Right cardiac atrium (tissue), 5 donors: Measurements from ENCODE around the gene CALR. TPM values are rescaled to one million over a fixed set of nuclear protein-coding genes. Genes with fewer than 3 reads are reported as not detected.

Experiments used
- ATAC-seq, 2 donors: fragments of 200-7000 bp; cut with Tn5 transposase; one replicate each; pipeline versions ENCODE4 v1.8.0 to v1.9.1; 2020; ENCODE audit warnings: moderate library complexity in 2 of 2, mild to moderate bottlenecking in 1 of 2
- DNase-seq, 3 donors: peaks; one replicate each; pipeline ENCODE4 v3.0.0-alpha.2; 2020
- H3K27ac ChIP-seq: one replicate; pipeline ENCODE4 v1.5.1; 2013; ENCODE audit warnings: mild to moderate bottlenecking, low read length, control low read depth, moderate library complexity
- H3K27me3 ChIP-seq: one replicate; pipeline ENCODE4 v1.6.1; 2013; ENCODE audit not compliant: control insufficient read depth, insufficient read depth
- H3K4me1 ChIP-seq: one replicate; pipeline ENCODE4 v1.6.1; 2013; ENCODE audit warnings: low read length; ENCODE audit not compliant: control insufficient read depth, insufficient read depth
- H3K4me3 ChIP-seq: one replicate; pipeline ENCODE4 v1.5.1; 2013; ENCODE audit warnings: low read length, control low read depth
- H3K9me3 ChIP-seq: one replicate; pipeline ENCODE4 v1.6.1; 2013; ENCODE audit warnings: low read length; ENCODE audit not compliant: control insufficient read depth
- WGBS: extraction: QIAGEN DNeasy Blood & Tissue Kit; methylation state at CpG from one replicate; pipeline ENCODE4 v1.1.7; 2013; 5-methylcytosine and 5-hydroxymethylcytosine counted together
- intact Hi-C, 4 donors: fragments of 100-400 bp; cut with DNase I; formaldehyde crosslinking; loops; one replicate each; pipeline versions ENCODE4 v1.11.0 to v1.14.0; 2022 to 2023
- polyA plus RNA-seq: library from polyadenylated mRNA; stranded (reverse); fragments of 200-250 nt; gene quantifications from one replicate; pipeline ENCODE4 v1.2.3, GENCODE V29; 2013
- total RNA-seq, 4 donors: library from RNA; stranded (reverse); fragmentation: NEBNext Ultra II Directional; extraction: Animal tissue kit (Norgen Biotek cat#: 25700); gene quantifications; one replicate each; pipeline ENCODE4 v1.2.1, GENCODE V29; 2021
- donor health status: healthy with polysubstance abuse.
- donor health status: DM: no; HTN: yes; CAD: no.
- donor health status: DM: no; HTN: no; CAD: no.
- donor health status: DM: no; HTN: yes; CAD: no; lungs with severe emphysema.
- donor health status: DM: yes; HTN: yes; CAD: no.

Gene CALR
- total and polyA plus RNA-seq, 5 donors: 314 to 703 (median 571) TPM

GRCh38 chr19:12983542-12984142 is 45.2 kb downstream of the CALR start:
- H3K4me1 ChIP-seq: peaks cover 3% of the 10 kb centered on the region
- no peaks in the 10 kb centered on the region for H3K27me3 ChIP-seq
- H3K4me3 ChIP-seq: no peak overlapping the region
- 10% methylated on average over 51 of the region's 51 CpGs for WGBS
- peak; percentile 77 to 80 for ATAC-seq
- H3K9me3 ChIP-seq: no peaks in the 10 kb centered on the region
- peak; percentile 81 to 94 (median 93) for DNase-seq
- intact Hi-C loops: loop anchor here in 2 of 4 donors (2.0 to 10.0 kb wide), 3 partner anchors 81 to 111 kb away; no protein-coding TSS in a partner anchor
- H3K27ac ChIP-seq: no peak overlapping the region

DNA sequence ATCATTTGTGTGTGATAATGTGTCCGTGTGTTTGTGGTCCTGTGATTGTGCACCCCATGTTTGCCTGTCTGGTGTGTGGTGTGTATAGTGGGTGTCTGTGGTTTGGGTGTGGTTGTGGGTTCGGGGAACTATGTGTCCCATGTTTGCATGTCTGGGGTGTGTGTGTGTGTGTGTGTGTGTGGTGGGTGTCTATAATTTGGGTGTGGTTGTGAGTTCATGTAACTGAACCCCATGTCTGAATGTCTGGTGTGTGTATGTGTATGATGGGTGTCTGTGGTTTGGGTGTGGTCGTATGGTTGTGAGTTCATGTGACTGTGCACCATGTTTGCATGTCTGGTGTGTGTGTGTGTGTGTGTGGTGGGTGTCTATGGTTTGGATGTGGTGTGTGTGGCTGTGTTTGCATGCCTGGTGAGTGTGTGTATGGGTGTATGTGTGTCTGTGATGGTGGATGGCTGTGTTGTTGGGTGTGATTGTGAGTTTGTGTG is 45.8 kb downstream of the CALR start:
- 82% methylated on average over 3 of the region's 3 CpGs for WGBS
- Histone ChIP-seq H3K27me3 (no peaks in the 10 kb centered on the region), H3K4me1 (peaks cover 3% of the 10 kb centered on the region), H3K27ac (no peak overlapping the region), H3K4me3 (no peak overlapping the region), H3K9me3 (no peaks in the 10 kb centered on the region)
- peak in 1 of 2 donors; percentile 5 for ATAC-seq
- peak in 1 of 3 donors; percentile 29 for DNase-seq
- intact Hi-C loops: loop anchor here in 2 of 4 donors (10.0 kb wide), 2 partner anchors 81 to 111 kb away; no protein-coding TSS in a partner anchor

GRCh38 chr19:12984683-12985048 is 46.3 kb downstream of the CALR start:
- ATAC-seq (no peak), DNase-seq (peak in 1 of 3 donors; percentile 62)
- WGBS: 24% methylated on average over 10 of the region's 10 CpGs
- H3K9me3 ChIP-seq: no peaks in the 10 kb centered on the region
- peaks cover 3% of the 10 kb centered on the region for H3K4me1 ChIP-seq
- intact Hi-C loops: loop anchor here (5.0 to 10.0 kb wide), 4 partner anchors 78 to 110 kb away; no protein-coding TSS in a partner anchor
- H3K27me3 ChIP-seq: no peaks in the 10 kb centered on the region
- no peak overlapping the region for H3K4me3 ChIP-seq
- no peak overlapping the region for H3K27ac ChIP-seq

GRCh38 chr19:12985049-12985776 is 46.8 kb downstream of the CALR start:
- no peaks in the 10 kb centered on the region for H3K9me3 ChIP-seq
- 34% methylated on average over 16 of the region's 16 CpGs for WGBS
- peak; percentile 79 to 87 (median 85) for DNase-seq
- intact Hi-C loops: loop anchor here (5.0 to 10.0 kb wide), 4 partner anchors 77 to 110 kb away; no protein-coding TSS in a partner anchor
- peak; percentile 69 to 70 for ATAC-seq
- H3K4me1 ChIP-seq: peaks cover 3% of the 10 kb centered on the region
- H3K27ac ChIP-seq: no peak overlapping the region
- H3K4me3 ChIP-seq: no peak overlapping the region
- no peaks in the 10 kb centered on the region for H3K27me3 ChIP-seq

GRCh38 chr19:12986726-12987125 is 48.3 kb downstream of the CALR start:
- WGBS: 96% methylated on average over 12 of the region's 12 CpGs
- no peaks in the 10 kb centered on the region for H3K9me3 ChIP-seq
- DNase-seq (no peak), ATAC-seq (no peak)
- no peak overlapping the region for H3K27ac ChIP-seq
- no peak overlapping the region for H3K4me3 ChIP-seq
- intact Hi-C loops: loop anchor here (5.0 to 10.0 kb wide), 4 partner anchors 76 to 108 kb away; no protein-coding TSS in a partner anchor
- H3K4me1 ChIP-seq: peaks cover 3% of the 10 kb centered on the region
- no peaks in the 10 kb centered on the region for H3K27me3 ChIP-seq

- intact Hi-C loops: loop anchor here (5.0 to 10.0 kb wide), 4 partner anchors 75 to 108 kb away; no protein-coding TSS in a partner anchor
- WGBS: 82% methylated on average over 3 of the region's 3 CpGs
- DNase-seq: no peak
These were observed 48.8 kb downstream of the CALR start for GRCh38 chr19:12987190-12987589.

DNA sequence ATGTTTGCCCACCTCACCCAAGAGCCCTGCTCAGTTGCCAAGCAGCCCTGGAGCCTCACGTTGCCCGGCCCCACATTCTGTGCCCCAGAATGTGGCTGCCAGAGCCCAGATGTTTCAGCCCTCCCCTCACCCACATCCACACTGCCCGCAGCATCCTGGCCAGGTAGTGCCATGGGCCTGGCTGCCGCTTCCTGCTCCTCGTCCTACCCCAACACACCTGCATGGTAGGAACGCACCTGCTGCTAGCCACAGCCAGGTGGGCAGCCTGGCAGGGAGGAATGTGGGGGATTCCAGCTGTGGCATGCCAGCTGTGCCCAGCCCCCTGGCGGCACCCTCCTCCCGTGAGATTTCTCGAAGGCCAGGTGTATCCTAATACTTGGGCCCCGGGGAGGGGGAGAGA is 49.4 kb downstream of the CALR start:
- DNase-seq: no peak
- H3K27ac ChIP-seq: no peak overlapping the region
- WGBS: 80% methylated on average over 10 of the region's 10 CpGs
- H3K4me3 ChIP-seq: no peak overlapping the region
- H3K4me1 ChIP-seq: peaks cover 3% of the 10 kb centered on the region
- no peak for ATAC-seq
- H3K9me3 ChIP-seq: no peaks in the 10 kb centered on the region
- intact Hi-C loops: loop anchor here (5.0 to 10.0 kb wide), 4 partner anchors 75 to 107 kb away; no protein-coding TSS in a partner anchor
- H3K27me3 ChIP-seq: no peaks in the 10 kb centered on the region

More at GRCh38 chr19:12987190-12987589, 48.8 kb downstream of the CALR start:
- Histone ChIP-seq H3K27me3 (no peaks in the 10 kb centered on the region), H3K27ac (no peak overlapping the region), H3K9me3 (no peaks in the 10 kb centered on the region), H3K4me3 (no peak overlapping the region), H3K4me1 (peaks cover 3% of the 10 kb centered on the region)
- no peak for ATAC-seq

DNA sequence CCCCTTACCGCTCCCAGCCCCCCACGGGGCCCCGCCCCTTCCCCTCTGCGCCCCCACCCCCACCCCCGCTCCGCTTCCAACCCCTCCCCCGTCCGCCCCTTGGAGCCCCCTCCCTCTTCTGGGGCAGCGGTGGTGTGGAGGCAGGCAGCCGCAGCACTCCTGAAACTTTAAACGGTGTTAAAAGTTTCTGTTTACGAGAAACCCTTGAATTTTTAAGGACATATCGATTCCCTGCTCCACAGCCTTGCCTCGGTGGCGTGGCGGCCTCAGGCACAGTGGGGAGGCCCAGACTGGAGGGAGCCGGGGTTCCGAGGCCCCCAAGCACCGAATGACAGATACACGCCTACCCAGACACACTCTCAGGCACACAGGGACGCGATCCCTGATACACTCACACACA is 52.0 kb downstream of the CALR start:
- WGBS: 49% methylated on average over 22 of the region's 22 CpGs
- Histone ChIP-seq H3K27ac (no peak overlapping the region), H3K4me3 (no peak overlapping the region), H3K4me1 (no peaks in the 10 kb centered on the region), H3K27me3 (no peaks in the 10 kb centered on the region), H3K9me3 (no peaks in the 10 kb centered on the region)
- DNase-seq (no peak), ATAC-seq (no peak)
- intact Hi-C loops: loop anchor here in 1 of 4 donors (10.0 kb wide), 1 partner anchor 74 kb away; no protein-coding TSS in a partner anchor

- WGBS: 73% methylated on average over 3 of the region's 3 CpGs
- H3K9me3 ChIP-seq: no peaks in the 10 kb centered on the region
- ATAC-seq (no peak), DNase-seq (no peak)
- H3K4me1 ChIP-seq: no peaks in the 10 kb centered on the region
- no peak overlapping the region for H3K27ac ChIP-seq
- H3K4me3 ChIP-seq: no peak overlapping the region
- no peaks in the 10 kb centered on the region for H3K27me3 ChIP-seq
- intact Hi-C loops: loop anchor here in 1 of 4 donors (10.0 kb wide), 1 partner anchor 74 kb away; no protein-coding TSS in a partner anchor
These were observed 52.4 kb downstream of the CALR start for GRCh38 chr19:12990853-12991252.

DNA sequence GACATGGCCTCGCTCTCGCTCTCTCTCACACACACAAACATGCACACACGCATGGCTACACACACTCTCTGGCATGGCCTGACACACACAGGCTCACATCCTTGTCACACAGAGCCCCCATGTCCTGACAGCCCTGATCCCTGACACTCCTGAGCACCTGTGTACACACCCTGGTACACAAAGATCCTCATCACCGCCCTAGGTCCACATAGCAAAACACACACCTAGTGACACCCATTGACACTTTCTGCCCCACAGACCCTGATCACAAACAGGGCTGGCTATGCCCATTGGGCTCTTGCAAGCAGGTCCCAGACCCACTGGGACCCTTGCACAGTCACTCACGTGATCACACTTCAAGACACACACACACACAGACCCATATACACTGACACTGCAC is 52.9 kb downstream of the CALR start:
- no peak for ATAC-seq
- Histone ChIP-seq H3K27me3 (no peaks in the 10 kb centered on the region), H3K4me1 (no peaks in the 10 kb centered on the region), H3K9me3 (no peaks in the 10 kb centered on the region), H3K4me3 (no peak overlapping the region), H3K27ac (no peak overlapping the region)
- intact Hi-C loops: loop anchor here in 1 of 4 donors (10.0 kb wide), 1 partner anchor 74 kb away; no protein-coding TSS in a partner anchor
- no peak for DNase-seq
- WGBS: 94% methylated on average over 5 of the region's 5 CpGs

DNA sequence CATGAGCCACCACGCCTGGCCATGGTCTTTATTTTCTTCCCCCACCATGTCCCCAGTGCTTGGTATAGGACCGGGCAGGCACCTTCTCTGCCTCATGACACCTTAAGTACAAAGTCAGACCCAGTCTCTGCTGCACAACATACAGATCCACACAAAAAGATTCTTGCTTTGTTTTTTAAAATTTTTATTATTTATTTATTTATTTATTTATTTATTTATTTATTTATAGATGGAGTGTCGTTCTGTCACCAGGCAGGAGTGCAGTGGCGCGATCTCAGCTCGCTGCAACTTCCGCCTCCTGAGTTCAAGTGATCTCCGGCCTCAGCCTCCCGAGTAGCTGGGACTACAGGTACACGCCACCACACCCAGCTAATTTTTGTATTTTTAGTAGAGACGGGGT is 54.3 kb downstream of the CALR start:
- Histone ChIP-seq H3K4me1 (peaks cover 3% of the 10 kb centered on the region), H3K9me3 (no peaks in the 10 kb centered on the region), H3K27me3 (no peaks in the 10 kb centered on the region), H3K27ac (no peak overlapping the region), H3K4me3 (no peak overlapping the region)
- WGBS: 97% methylated on average over 11 of the region's 11 CpGs
- DNase-seq (peak in 1 of 3 donors; percentile 28), ATAC-seq (no peak)
- intact Hi-C loops: loop anchor here in 1 of 4 donors (10.0 kb wide), 1 partner anchor 72 kb away; no protein-coding TSS in a partner anchor
